ENCODE data around the gene NHLRC4.

DNA sequence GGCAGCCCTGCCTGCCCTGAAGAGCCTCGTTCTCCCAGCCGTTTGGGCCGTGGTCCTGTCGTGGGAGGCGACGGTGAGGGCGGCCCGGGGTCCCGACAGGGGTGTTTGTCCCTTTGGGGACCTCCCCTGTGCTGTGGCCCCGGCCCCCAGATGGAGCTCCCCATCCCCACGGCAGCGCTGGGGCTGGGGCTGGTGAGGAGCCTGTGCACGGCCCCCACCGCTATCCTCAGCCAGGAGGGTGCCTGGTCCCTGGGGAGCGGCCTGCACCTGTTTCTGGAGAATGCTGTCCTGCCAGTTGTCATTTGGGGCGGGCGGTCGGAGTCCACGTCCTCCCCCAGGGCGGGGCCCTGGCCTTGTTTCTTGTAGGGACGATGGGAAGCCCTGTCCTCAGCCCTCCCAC, 32.7 kb upstream of the NHLRC4 start:
- TF ChIP-seq EZH2 (IDR thresholded peaks at IDR 0.05) (no peak), POLR2AphosphoS5 (IDR thresholded peaks at IDR 0.05; ENCODE audit: borderline replicate concordance, low read depth, low read length) (no peak), FOXP2 (optimal IDR thresholded peaks at IDR 0.05; ENCODE audit: control extremely low read depth, extremely low read length, insufficient read depth) (no peak)

Measured in SK-N-MC (cell line).